HCT116 (cell line): ENCODE data around the gene CCDC188. TPM values are rescaled to one million over a fixed set of nuclear protein-coding genes. Genes with fewer than 3 reads are reported as not detected.

Experiments used
- ATAC-seq: fragments of 200-7000 bp; cut with Tn5 transposase; 2 replicates; pipeline ENCODE4 v1.9.1; 2020; ENCODE audit warnings: mild to moderate bottlenecking, moderate library complexity
- BruUV-seq: library from RNA; stranded (reverse); fragments of 400-500 nt; replicated peaks from 2 replicates; lab custom pipeline; 2021; lab: Mats Ljungman, UMichigan
- CTCF ChIA-PET: fragments of 300-600 bp; sonication (Branson Sonifier 250); formaldehyde crosslinking; loops from one replicate; lab custom pipeline; 2021; ENCODE audit warnings: antibody characterized with exemption; lab: Charles Lee
- POLR2A ChIA-PET: fragments of 300-600, 350-600 bp; sonication (Branson Sonifier 250); formaldehyde crosslinking; loops from one replicate; lab custom pipeline; 2021; ENCODE audit warnings: antibody characterized with exemption; lab: Charles Lee
- RAD21 ChIA-PET, 2 experiments: fragments of 300-600 bp; sonication (Branson Sonifier 250); formaldehyde crosslinking; loops; one replicate each; lab custom pipeline; 2023; ENCODE audit warnings: low total read pairs in 2 of 2; ENCODE audit not compliant: uncharacterized antibody in 2 of 2, unreplicated experiment in 2 of 2, low non-redundant PET in 1 of 2; lab: Charles Lee
- DNase-seq: peaks from one replicate; pipeline ENCODE4 v3.0.0-alpha.2; 2010; ENCODE audit warnings: low read depth, low spot score
- H2AFZ ChIP-seq: fragments of 200-600 bp; shearing (Covaris generic), sonication (generic); 2 replicates; pipeline ENCODE4 v1.6.1; 2017; ENCODE audit warnings: low read depth, mixed run types, mixed read lengths, antibody characterized with exemption, low read length; ENCODE audit not compliant: poor library complexity, severe bottlenecking
- H3K27ac ChIP-seq: 2 replicates; pipeline ENCODE4 v1.5.1; 2012; ENCODE audit warnings: low read depth, low read length
- H3K27me3 ChIP-seq: fragments of 200-600 bp; sonication (generic); 2 replicates; pipeline ENCODE4 v1.6.1; 2016; ENCODE audit warnings: mixed run types, low read length, mixed read lengths; ENCODE audit not compliant: insufficient read depth
- H3K36me3 ChIP-seq, 2 experiments: fragments of 200-500 bp in 1 of 2; fragments of 200-600 bp in 1 of 2; sonication (Bioruptor generic) in 1 of 2; sonication (generic) in 1 of 2; 2 replicates each; pipeline versions ENCODE4 v1.5.1 to v1.6.1; 2014 to 2016; ENCODE audit warnings: low read length in 2 of 2, inconsistent platforms in 1 of 2, mixed read lengths in 1 of 2, mixed run types in 1 of 2; ENCODE audit not compliant: insufficient read depth in 2 of 2, control insufficient read depth in 1 of 2
- H3K4me1 ChIP-seq, 2 experiments: fragments of 200-600 bp in 1 of 2; sonication (generic) in 1 of 2; 2 replicates each; pipeline versions ENCODE4 v1.5.1 to v1.6.1; 2012 to 2017; ENCODE audit warnings: low read length in 2 of 2, inconsistent platforms in 1 of 2, mild to moderate bottlenecking in 1 of 2, mixed read lengths in 1 of 2, mixed run types in 1 of 2, moderate library complexity in 1 of 2; ENCODE audit not compliant: insufficient read depth in 2 of 2, control insufficient read depth in 1 of 2
- H3K4me2 ChIP-seq: fragments of 200-600 bp; sonication (generic); 2 replicates; pipeline ENCODE4 v1.6.1; 2017; ENCODE audit warnings: mixed run types, low read length, mixed read lengths
- H3K4me3 ChIP-seq, 2 experiments: fragments of 200-600 bp in 1 of 2; sonication (generic) in 1 of 2; replicated peaks in 1 of 2; 2 replicates each; pipeline ENCODE4 v1.5.1; 2011 to 2016; ENCODE audit warnings: low read length in 2 of 2, control low read depth in 1 of 2, low read depth in 1 of 2, mild to moderate bottlenecking in 1 of 2, mixed read lengths in 1 of 2, mixed run types in 1 of 2
- H3K79me2 ChIP-seq: fragments of 200-600 bp; sonication (generic); 2 replicates; pipeline ENCODE4 v1.6.1; 2017; ENCODE audit warnings: mild to moderate bottlenecking, mixed run types, low read length, moderate library complexity, mixed read lengths; ENCODE audit not compliant: insufficient read depth
- H3K9ac ChIP-seq: fragments of 200-600 bp; sonication (generic); 2 replicates; pipeline ENCODE4 v1.6.1; 2016; ENCODE audit warnings: low read length, mixed read lengths
- H3K9me2 ChIP-seq: fragments of 200-600 bp; sonication (generic), shearing (Covaris generic); 2 replicates; pipeline ENCODE4 v1.6.1; 2017; ENCODE audit warnings: mixed run types, mild to moderate bottlenecking, moderate library complexity; ENCODE audit not compliant: insufficient read depth
- H3K9me3 ChIP-seq, 2 experiments: fragments of 200-500 bp in 1 of 2; fragments of 200-600 bp in 1 of 2; sonication (Bioruptor generic) in 1 of 2; sonication (generic) in 1 of 2; 2 replicates each; pipeline ENCODE4 v1.6.1; 2014 to 2017; ENCODE audit warnings: low read length in 2 of 2, mixed read lengths in 2 of 2, inconsistent platforms in 1 of 2, low read depth in 1 of 2, mild to moderate bottlenecking in 1 of 2, mixed run types in 1 of 2, moderate library complexity in 1 of 2; ENCODE audit not compliant: control insufficient read depth in 1 of 2, insufficient read depth in 1 of 2
- H4K20me1 ChIP-seq: fragments of 200-600 bp; sonication (generic), shearing (Covaris generic); 2 replicates; pipeline ENCODE4 v1.6.1; 2017; ENCODE audit warnings: mixed run types, mild to moderate bottlenecking, moderate library complexity; ENCODE audit not compliant: insufficient read depth
- CBX3 ChIP-seq: IDR thresholded peaks from 2 replicates; pipeline ENCODE4 v1.6.1; 2012; ENCODE audit warnings: low read depth
- CEBPB ChIP-seq: IDR thresholded peaks from 2 replicates; pipeline ENCODE4 v1.6.1; 2012; ENCODE audit warnings: low read depth
- CTCF ChIP-seq, 3 experiments: fragments of 200-600 bp in 1 of 3; sonication (generic) in 1 of 3; IDR thresholded peaks in 2 of 3; conservative IDR thresholded peaks in 1 of 3; 2 replicates each; pipeline ENCODE4 v1.5.1; 2012 to 2017; ENCODE audit warnings: low read depth in 2 of 3, low read length in 2 of 3, antibody characterized with exemption in 1 of 3, borderline replicate concordance in 1 of 3, control low read depth in 1 of 3, mild to moderate bottlenecking in 1 of 3, mixed read lengths in 1 of 3, mixed run types in 1 of 3, moderate library complexity in 1 of 3; ENCODE audit not compliant: insufficient read depth in 1 of 3
- ELF1 ChIP-seq: IDR thresholded peaks from 2 replicates; pipeline ENCODE4 v1.6.1; 2012; ENCODE audit warnings: low read depth, borderline replicate concordance
- EZH2 ChIP-seq: fragments of 200-600 bp; sonication (generic); IDR thresholded peaks from 2 replicates; pipeline ENCODE4 v1.6.1; 2017; ENCODE audit warnings: antibody characterized with exemption, mixed run types
- EZH2phosphoT487 ChIP-seq: fragments of 200-600 bp; IDR thresholded peaks from 2 replicates; pipeline ENCODE4 v1.6.1; 2018; ENCODE audit warnings: antibody characterized with exemption, borderline replicate concordance
- JUND ChIP-seq: IDR thresholded peaks from 2 replicates; pipeline ENCODE4 v1.6.1; 2012
- POLR2A ChIP-seq: IDR thresholded peaks from 2 replicates; pipeline ENCODE4 v1.7.0; 2011; ENCODE audit warnings: borderline replicate concordance; ENCODE audit not compliant: insufficient read depth, insufficient read length; ENCODE audit errors: extremely low read depth
- POLR2AphosphoS5 ChIP-seq: IDR thresholded peaks from 2 replicates; pipeline ENCODE4 v1.6.1; 2011; ENCODE audit warnings: mild to moderate bottlenecking, low read depth, low read length, moderate library complexity
- SIN3A ChIP-seq: IDR thresholded peaks from 2 replicates; pipeline ENCODE4 v1.6.1; 2012; ENCODE audit warnings: low read depth
- TCF7L2 ChIP-seq: IDR thresholded peaks from 2 replicates; pipeline ENCODE4 v1.7.0; 2011; ENCODE audit warnings: borderline replicate concordance, inconsistent platforms; ENCODE audit not compliant: insufficient read depth, insufficient read length; ENCODE audit errors: extremely low read depth
- YY1 ChIP-seq: IDR thresholded peaks from 2 replicates; pipeline ENCODE4 v1.6.1; 2011; ENCODE audit warnings: low read length, low read depth, moderate library complexity, mild to moderate bottlenecking; ENCODE audit not compliant: insufficient replicate concordance; ENCODE audit errors: extremely low read depth
- ZBTB33 ChIP-seq: IDR thresholded peaks from 2 replicates; pipeline ENCODE4 v1.6.1; 2011; ENCODE audit warnings: mild to moderate bottlenecking, low read length, moderate library complexity; ENCODE audit not compliant: insufficient replicate concordance; ENCODE audit errors: extremely low read depth
- ZNF274 ChIP-seq: fragments of 200-500 bp; sonication (Bioruptor generic); IDR thresholded peaks from 2 replicates; pipeline ENCODE4 v1.6.1; 2014; ENCODE audit warnings: mild to moderate bottlenecking, low read depth, low read length, inconsistent platforms
- intact Hi-C: fragments of 100-400 bp; cut with micrococcal nuclease; formaldehyde crosslinking; loops from 2 replicates; pipeline ENCODE4 v1.10.0; 2022
- total RNA-seq: library from RNA; stranded (reverse); gene quantifications from one replicate; pipeline ENCODE4 v1.2.1, GENCODE V29; 2021; ENCODE audit not compliant: unreplicated experiment

Gene CCDC188
- total RNA-seq, 1 experiment from 2014 or later = not detected

- Histone ChIP-seq H3K9ac (no peak overlapping the region), H4K20me1 (0 out of 2 replicates have a peak, but pooled peaks cover 2% of the 10 kb centered on the region), H3K27ac (no peak overlapping the region), H3K4me3 (no peak overlapping the region), H3K36me3 (peaks cover 29 to 71% of the 10 kb centered on the region in 2 experiments; a peak in 3 of 4 replicates), H3K9me3 (no peaks in the 10 kb centered on the region), H3K9me2 (no peaks in the 10 kb centered on the region), H2AFZ (no peak overlapping the region), H3K79me2 (peaks cover 40% of the 10 kb centered on the region), H3K4me1 (peaks cover 0 to 4% of the 10 kb centered on the region in 2 experiments; a peak in 1 of 4 replicates), H3K27me3 (no peaks in the 10 kb centered on the region), H3K4me2 (no peak overlapping the region)
- RAD21 ChIA-PET = no interaction called here
- ATAC-seq (no peak), DNase-seq (no peak)
- BruUV-seq = no TSS peak
- CTCF ChIA-PET = no interaction called here
- TF ChIP-seq CBX3 = no peak
- no peak for TF ChIP-seq EZH2
- no peak for TF ChIP-seq ZNF274
- no peak for TF ChIP-seq JUND
- no peak for TF ChIP-seq ELF1
- TF ChIP-seq ZBTB33 = no peak
- TF ChIP-seq CTCF (IDR thresholded peaks at IDR 0.05 in 2 of 3, conservative IDR thresholded peaks at IDR 0.05 in 1 of 3; ENCODE audit: borderline replicate concordance in 1 of 3, insufficient read depth in 1 of 3, low read depth in 2 of 3, low read length in 2 of 3) = no peak
- TF ChIP-seq POLR2A = no peak
- TF ChIP-seq SIN3A = no peak
- no peak for TF ChIP-seq EZH2phosphoT487
- no peak for TF ChIP-seq CEBPB
- no peak for TF ChIP-seq POLR2AphosphoS5
- TF ChIP-seq YY1 = no peak
- TF ChIP-seq TCF7L2 = no peak
- intact Hi-C loops = no loop called here
- POLR2A ChIA-PET = no interaction called here
Observed at GRCh38 chr22:20106849-20107237, 44.0 kb downstream of the CCDC188 start.
